GM19023 (cell line): ENCODE measurements around the gene WRAP53.

Experiments used
- ATAC-seq: cut with Tn5 transposase; IDR thresholded peaks from one replicate; pipeline ENCODE4 v1.9.1; 2021; ENCODE audit warnings: mild to moderate bottlenecking, moderate library complexity; ENCODE audit not compliant: unreplicated experiment

WRAP53 gene

GRCh38 chr17:7677388-7678067, 10.7 kb upstream of the WRAP53 start:
- no peak for ATAC-seq

GRCh38 chr17:7684851-7685532, 3.3 kb upstream of the WRAP53 start:
- no peak for ATAC-seq

GRCh38 chr17:7685533-7686221, 2.6 kb upstream of the WRAP53 start:
- ATAC-seq = peak; percentile 39

- peak; percentile 49 for ATAC-seq
Observed at GRCh38 chr17:7686222-7687071, 1.8 kb upstream of the WRAP53 start.

- no peak for ATAC-seq
Observed at GRCh38 chr17:7687072-7687907, 987 bp upstream of the WRAP53 start, which contains the start of gene TP53. Gene TP53, minus strand, starts transcription at chr17:7687490. Its CDS starts 10,896 bp downstream, at chr17:7676594.

- ATAC-seq = no peak
Observed at GRCh38 chr17:7688808-7689316, 585 bp downstream of the WRAP53 start.

GRCh38 chr17:7695586-7695985, 7.3 kb downstream of the WRAP53 start:
- no peak for ATAC-seq

- ATAC-seq = no peak
Observed at GRCh38 chr17:7697828-7698588, 9.7 kb downstream of the WRAP53 start.

- ATAC-seq = no peak
Observed at GRCh38 chr17:7700510-7700909, 12.2 kb downstream of the WRAP53 start.

GRCh38 chr17:7701681-7702080, 13.4 kb downstream of the WRAP53 start:
- ATAC-seq = no peak

- ATAC-seq = no peak
Observed at GRCh38 chr17:7702776-7703175, 14.5 kb downstream of the WRAP53 start.

GRCh38 chr17:7703584-7704479, 15.6 kb downstream of the WRAP53 start:
- no peak for ATAC-seq

GRCh38 chr17:7704601-7705268, 16.5 kb downstream of the WRAP53 start, which contains the start of gene EFNB3:
Gene EFNB3, plus strand, starts transcription at chr17:7705202. Its CDS starts 397 bp downstream, at chr17:7705599.
- ATAC-seq = no peak

GRCh38 chr17:7705269-7706255, 17.3 kb downstream of the WRAP53 start:
- no peak for ATAC-seq

GRCh38 chr17:7706631-7707354, 18.5 kb downstream of the WRAP53 start:
- no peak for ATAC-seq

- no peak for ATAC-seq
Observed at GRCh38 chr17:7707446-7707845, 19.2 kb downstream of the WRAP53 start.
